Measurements from ENCODE around the gene MACROD2.

DNA sequence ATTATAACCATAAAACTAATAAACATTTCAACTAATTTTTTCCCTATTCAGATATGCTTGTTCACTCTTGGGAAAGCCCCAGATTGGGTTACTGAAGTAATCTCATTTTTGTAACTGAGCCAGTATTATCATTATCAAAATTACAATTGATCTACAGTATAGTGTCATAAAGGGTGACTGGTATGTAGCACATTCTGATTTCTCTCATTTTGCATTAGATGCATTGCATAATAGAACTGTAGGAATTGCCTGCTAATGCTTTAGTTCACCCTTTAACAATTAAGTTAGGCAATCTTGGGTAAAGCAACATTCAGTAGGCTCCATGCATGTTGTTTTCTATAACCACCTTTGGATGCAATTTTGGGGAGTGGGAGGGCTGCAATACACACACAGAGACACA is 492.9 kb downstream of the MACROD2 start:
- no peak for TF ChIP-seq ZNF184 (tag by site-specific recombination; IDR thresholded peaks at IDR 0.05)
- no peak for TF ChIP-seq ZNF747 (tag by site-specific recombination; IDR thresholded peaks at IDR 0.05)
- TF ChIP-seq ZNF555 (tag by site-specific recombination; conservative IDR thresholded peaks at IDR 0.05) = no peak
- TF ChIP-seq YY1 (tag by site-specific recombination; IDR thresholded peaks at IDR 0.05) = no peak
- TF ChIP-seq, protein P1, sequence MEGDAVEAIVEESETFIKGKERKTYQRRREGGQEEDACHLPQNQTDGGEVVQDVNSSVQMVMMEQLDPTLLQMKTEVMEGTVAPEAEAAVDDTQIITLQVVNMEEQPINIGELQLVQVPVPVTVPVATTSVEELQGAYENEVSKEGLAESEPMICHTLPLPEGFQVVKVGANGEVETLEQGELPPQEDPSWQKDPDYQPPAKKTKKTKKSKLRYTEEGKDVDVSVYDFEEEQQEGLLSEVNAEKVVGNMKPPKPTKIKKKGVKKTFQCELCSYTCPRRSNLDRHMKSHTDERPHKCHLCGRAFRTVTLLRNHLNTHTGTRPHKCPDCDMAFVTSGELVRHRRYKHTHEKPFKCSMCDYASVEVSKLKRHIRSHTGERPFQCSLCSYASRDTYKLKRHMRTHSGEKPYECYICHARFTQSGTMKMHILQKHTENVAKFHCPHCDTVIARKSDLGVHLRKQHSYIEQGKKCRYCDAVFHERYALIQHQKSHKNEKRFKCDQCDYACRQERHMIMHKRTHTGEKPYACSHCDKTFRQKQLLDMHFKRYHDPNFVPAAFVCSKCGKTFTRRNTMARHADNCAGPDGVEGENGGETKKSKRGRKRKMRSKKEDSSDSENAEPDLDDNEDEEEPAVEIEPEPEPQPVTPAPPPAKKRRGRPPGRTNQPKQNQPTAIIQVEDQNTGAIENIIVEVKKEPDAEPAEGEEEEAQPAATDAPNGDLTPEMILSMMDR (tag by site-specific recombination; IDR thresholded peaks at IDR 0.05) = no peak
- no peak for TF ChIP-seq ZFP3 (tag by site-specific recombination; IDR thresholded peaks at IDR 0.05; ENCODE audit: low read depth)
- no peak for TF ChIP-seq ZEB2 (tag by site-specific recombination; IDR thresholded peaks at IDR 0.05)
- no peak for TF ChIP-seq ZNF274 (IDR thresholded peaks at IDR 0.05; ENCODE audit: low read length)
- no peak for TF ChIP-seq ZNF274 (tag by site-specific recombination; IDR thresholded peaks at IDR 0.05; ENCODE audit: borderline replicate concordance)
